ENCODE data around the gene GPRC5B.

Gene GPRC5B

DNA sequence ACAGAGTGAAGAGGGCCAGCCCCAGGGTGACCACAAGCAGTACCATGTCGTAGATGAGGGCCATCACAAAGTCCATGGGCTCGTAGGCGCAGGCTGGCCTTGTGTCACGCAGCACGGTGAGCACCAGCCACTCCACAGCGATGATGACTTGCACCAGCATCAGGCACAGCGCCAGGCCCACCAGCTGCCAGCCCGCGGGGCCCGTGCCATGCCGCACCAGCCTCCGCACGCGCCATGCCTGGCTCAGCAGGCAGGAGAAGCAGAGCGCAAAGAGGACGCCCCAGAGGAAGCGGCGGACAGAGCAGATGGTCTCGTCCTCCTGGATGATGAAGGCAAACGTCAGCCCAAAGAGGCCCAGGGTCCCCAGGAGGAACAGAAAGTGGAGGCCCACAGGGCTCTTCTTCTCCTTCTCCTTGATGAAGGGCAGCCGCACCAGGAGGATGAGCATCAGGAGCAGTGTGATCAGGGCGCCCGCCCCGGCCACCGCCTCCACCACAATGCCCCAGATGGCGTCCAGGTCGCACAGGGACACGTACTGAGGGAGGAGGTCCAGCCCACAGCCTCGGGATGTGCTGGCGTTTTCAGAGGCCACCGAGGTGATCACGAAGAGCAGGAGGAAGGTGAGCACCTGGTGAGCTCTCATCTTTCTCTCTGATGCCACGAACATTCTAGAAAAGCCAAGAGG lies 12.3 kb downstream of the GPRC5B start:
- DNase-seq (ENCODE audit: low read depth, low spot score) = no peak

GRCh38 chr16:19871721-19872120 lies 12.9 kb downstream of the GPRC5B start:
- DNase-seq (ENCODE audit: low read depth, low spot score) = no peak

GRCh38 chr16:19868421-19868820 lies 16.2 kb downstream of the GPRC5B start:
- DNase-seq (ENCODE audit: low read depth, low spot score) = no peak

- no peak for DNase-seq (ENCODE audit: low read depth, low spot score)
These were observed 20.1 kb downstream of the GPRC5B start for GRCh38 chr16:19864566-19864965.

- DNase-seq (ENCODE audit: low read depth, low spot score) = no peak
These were observed 20.7 kb downstream of the GPRC5B start for GRCh38 chr16:19863990-19864389.

DNA sequence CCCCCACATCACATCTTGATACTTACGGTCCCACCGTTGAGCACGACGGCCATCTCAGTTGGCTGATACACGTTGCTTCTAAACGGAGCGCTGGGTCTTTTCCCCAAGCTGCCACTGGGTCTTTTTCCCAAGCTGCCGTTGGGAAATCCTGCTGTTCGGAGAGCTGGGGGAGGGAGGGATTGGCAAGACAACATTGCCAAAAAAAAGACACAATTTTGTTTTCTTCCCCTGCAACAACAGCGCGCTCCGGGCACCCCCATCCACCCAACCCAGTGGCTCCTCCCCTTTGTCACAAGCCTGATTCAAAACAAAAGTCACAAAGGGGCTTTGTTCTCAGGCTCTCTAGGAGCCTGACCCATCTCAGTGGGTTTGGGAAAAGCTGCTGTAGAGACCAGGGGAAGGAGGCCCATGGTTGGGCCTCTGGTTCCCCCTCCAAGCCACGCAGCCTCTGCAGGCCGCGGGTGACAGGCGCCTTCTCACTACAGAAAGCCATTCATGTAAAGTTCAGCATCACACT lies 22.8 kb downstream of the GPRC5B start:
- DNase-seq (ENCODE audit: low read depth, low spot score) = peak; percentile 60

DNA sequence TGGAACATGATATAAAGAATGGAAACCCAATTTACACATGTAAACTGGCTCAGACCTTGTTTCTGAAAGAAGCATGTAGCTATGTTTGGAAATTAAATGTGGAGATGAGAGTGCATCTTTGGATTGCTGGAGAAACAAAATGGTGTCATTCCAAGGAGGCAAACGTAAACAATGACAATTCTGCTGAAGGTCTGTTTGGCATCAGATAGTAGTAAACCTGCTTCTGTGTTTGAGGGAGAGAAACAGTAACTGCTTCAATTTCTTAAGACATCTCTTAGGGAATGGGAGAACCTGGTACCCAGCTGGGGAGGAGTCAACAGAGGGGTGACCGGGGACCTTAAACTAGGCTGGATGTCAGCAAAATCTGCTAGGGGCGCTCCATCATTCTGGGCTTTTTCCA lies 23.5 kb downstream of the GPRC5B start:
- DNase-seq (ENCODE audit: low read depth, low spot score) = no peak

GRCh38 chr16:19860166-19861041 lies 24.2 kb downstream of the GPRC5B start:
- DNase-seq (ENCODE audit: low read depth, low spot score) = peak; percentile 97

- DNase-seq (ENCODE audit: low read depth, low spot score) = no peak
These were observed 25.0 kb downstream of the GPRC5B start for GRCh38 chr16:19859603-19860002.

- no peak for DNase-seq (ENCODE audit: low read depth, low spot score)
These were observed 25.5 kb downstream of the GPRC5B start for GRCh38 chr16:19859166-19859565.

DNA sequence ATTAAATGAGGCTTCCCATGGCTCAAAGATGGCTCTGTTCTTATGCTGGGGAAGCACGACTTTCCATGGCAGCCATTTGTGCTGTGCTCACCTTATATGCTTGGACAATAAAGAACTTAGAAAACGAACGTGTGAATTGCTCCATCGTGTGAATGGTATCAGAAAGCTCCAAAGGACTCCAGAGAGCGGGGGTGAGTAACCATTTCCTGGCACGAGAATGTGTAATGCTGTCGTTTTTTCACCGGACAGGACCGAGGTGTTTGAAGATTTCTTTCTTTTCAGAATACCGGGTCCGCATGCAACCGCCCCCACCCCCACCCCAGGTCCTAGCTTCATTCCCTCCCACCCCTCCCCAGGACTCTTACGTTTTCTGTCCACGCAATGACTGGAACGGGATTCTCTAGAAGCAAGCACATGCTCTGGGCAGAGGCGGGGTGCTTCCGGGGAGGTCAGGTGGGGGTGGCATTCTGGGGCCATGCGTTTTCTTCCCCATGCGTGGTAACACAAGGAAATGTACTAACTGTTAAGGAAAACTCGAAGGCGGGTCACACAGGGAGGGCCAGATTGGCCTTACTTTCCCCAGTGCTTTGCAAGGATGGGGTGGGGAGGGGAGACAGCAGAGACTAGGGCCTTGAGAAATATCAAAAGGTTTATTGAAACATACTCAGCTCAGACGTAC lies 26.2 kb downstream of the GPRC5B start:
- DNase-seq (ENCODE audit: low read depth, low spot score) = peak; percentile 80

GRCh38 chr16:19857593-19858339 lies 26.9 kb downstream of the GPRC5B start:
- no peak for DNase-seq (ENCODE audit: low read depth, low spot score)

DNA sequence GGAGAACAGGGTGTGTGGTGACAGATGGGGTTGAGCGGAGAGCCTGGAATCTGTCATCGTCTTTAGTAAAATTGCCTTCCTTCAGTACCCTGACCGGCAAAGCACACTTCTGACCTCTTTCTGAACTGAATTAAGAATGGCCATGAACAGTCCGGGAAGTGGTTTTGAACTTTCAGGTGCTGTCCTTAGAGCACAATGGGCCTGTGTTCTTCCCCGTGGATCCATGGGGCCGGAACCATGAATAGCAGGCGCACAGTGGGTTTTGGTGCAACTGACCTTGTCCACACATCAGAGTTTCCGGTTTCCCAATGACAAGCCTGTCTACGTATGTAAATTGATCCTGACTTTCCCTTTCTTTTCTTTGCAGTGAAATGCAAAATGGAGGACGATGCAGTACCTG lies 28.5 kb downstream of the GPRC5B start:
- DNase-seq (ENCODE audit: low read depth, low spot score) = no peak

- no peak for DNase-seq (ENCODE audit: low read depth, low spot score)
These were observed 30.1 kb downstream of the GPRC5B start for GRCh38 chr16:19854543-19854876.

- DNase-seq (ENCODE audit: low read depth, low spot score) = no peak
These were observed 30.7 kb downstream of the GPRC5B start for GRCh38 chr16:19853742-19854542.

GRCh38 chr16:19853132-19853741 lies 31.4 kb downstream of the GPRC5B start:
- no peak for DNase-seq (ENCODE audit: low read depth, low spot score)

- DNase-seq (ENCODE audit: low read depth, low spot score) = no peak
These were observed 33.2 kb downstream of the GPRC5B start for GRCh38 chr16:19851476-19851875.

GRCh38 chr16:19850131-19850817 lies 34.4 kb downstream of the GPRC5B start:
- DNase-seq (ENCODE audit: low read depth, low spot score) = no peak

DNA sequence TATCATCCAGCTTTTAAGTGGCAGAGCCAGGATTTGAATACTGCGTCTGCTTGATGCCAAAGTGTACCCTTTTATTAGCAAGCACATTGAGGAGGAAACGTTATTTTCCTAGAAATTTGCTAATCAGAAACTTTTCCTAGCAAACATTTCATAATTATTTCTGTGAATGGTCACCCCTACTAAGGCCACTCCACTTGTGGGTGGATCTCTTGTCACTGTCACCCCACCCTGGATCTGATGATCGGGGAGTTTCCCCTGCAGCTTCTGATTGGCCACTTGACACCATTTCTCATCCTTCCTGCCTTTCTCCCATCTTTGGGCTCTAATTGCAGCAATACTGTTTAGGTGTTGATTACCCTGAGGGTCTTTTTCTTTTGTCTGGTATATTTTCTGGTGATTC lies 35.9 kb downstream of the GPRC5B start:
- DNase-seq (ENCODE audit: low read depth, low spot score) = no peak

DNA sequence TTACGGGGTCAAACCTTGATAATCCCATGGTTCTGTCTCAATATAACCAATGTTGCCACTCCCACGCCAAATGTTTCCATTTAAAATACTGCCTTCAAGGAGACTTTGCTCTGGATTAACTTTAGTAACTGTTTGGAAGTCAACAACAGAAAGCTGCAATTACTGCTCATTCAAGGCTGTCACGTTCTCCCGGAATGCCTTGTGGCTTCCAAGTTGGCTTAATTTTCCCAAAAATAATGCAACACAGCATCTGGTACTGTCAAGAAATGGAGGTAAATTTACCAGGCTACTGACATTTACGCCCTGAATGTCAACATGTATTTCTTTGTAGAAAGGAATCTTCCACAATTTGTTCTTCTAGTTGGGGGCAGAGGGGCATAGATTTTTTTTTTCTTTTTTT lies 38.2 kb downstream of the GPRC5B start:
- no peak for DNase-seq (ENCODE audit: low read depth, low spot score)
